GM19438 (cell line): ENCODE results near the gene KDM8.
A peak's percentile ranks its signal among the peaks of the same experiment; 100 is the strongest.

Source experiments
- ATAC-seq: cut with Tn5 transposase; IDR thresholded peaks from one replicate; pipeline ENCODE4 v1.9.1; 2021; ENCODE audit warnings: low read depth; ENCODE audit not compliant: unreplicated experiment

Gene KDM8

GRCh38 chr16:27203507-27204311 lies at the start of gene KDM8:
TSS of gene KDM8 (plus strand) at chr16:27203526. CDS start at chr16:27210124, 6,598 bp downstream.
- peak; percentile 62 for ATAC-seq

GRCh38 chr16:27154705-27155521 lies 48.4 kb upstream of the KDM8 start:
- no peak for ATAC-seq

- ATAC-seq: no peak
These were observed 46.7 kb upstream of the KDM8 start for GRCh38 chr16:27156579-27156978.

GRCh38 chr16:27161398-27161797 lies 41.9 kb upstream of the KDM8 start:
- ATAC-seq: no peak

GRCh38 chr16:27164352-27164751 lies 39.0 kb upstream of the KDM8 start:
- no peak for ATAC-seq

GRCh38 chr16:27165576-27165975 lies 37.8 kb upstream of the KDM8 start:
- no peak for ATAC-seq

- no peak for ATAC-seq
These were observed 34.5 kb upstream of the KDM8 start for GRCh38 chr16:27168790-27169189.

- ATAC-seq: no peak
These were observed 33.7 kb upstream of the KDM8 start for GRCh38 chr16:27169511-27170071.

- ATAC-seq: no peak
These were observed 31.7 kb upstream of the KDM8 start for GRCh38 chr16:27171584-27171983.

- no peak for ATAC-seq
These were observed 29.3 kb upstream of the KDM8 start for GRCh38 chr16:27174007-27174406.

GRCh38 chr16:27174798-27175197 lies 28.5 kb upstream of the KDM8 start:
- ATAC-seq: no peak

GRCh38 chr16:27175888-27176287 lies 27.4 kb upstream of the KDM8 start:
- ATAC-seq: no peak

- ATAC-seq: no peak
These were observed 26.1 kb upstream of the KDM8 start for GRCh38 chr16:27177031-27177774.

- ATAC-seq: peak; percentile 64
These were observed 23.7 kb upstream of the KDM8 start for GRCh38 chr16:27179500-27180072.

GRCh38 chr16:27181019-27181790 lies 22.1 kb upstream of the KDM8 start:
- ATAC-seq: no peak

GRCh38 chr16:27182906-27183405 lies 20.4 kb upstream of the KDM8 start:
- no peak for ATAC-seq

- no peak for ATAC-seq
These were observed 17.6 kb upstream of the KDM8 start for GRCh38 chr16:27185776-27186130.

- ATAC-seq: no peak
These were observed 14.7 kb upstream of the KDM8 start for GRCh38 chr16:27188633-27189032.

- ATAC-seq: no peak
These were observed 13.9 kb upstream of the KDM8 start for GRCh38 chr16:27189335-27189972.
